NCI-H345 treated with DMSO at 0.1 percent for 48 hours (cell line): ENCODE data around the gene BABAM2.
"Not testable (repeated sequence)": the region's sequence is repeated elsewhere in the genome, so short reads cannot be mapped to it uniquely, and the experiment has no call there.

Experiments
- DNase-seq: peaks from one replicate; lab custom pipeline; 2025; ENCODE audit not compliant: unreplicated experiment; lab: John Stamatoyannopoulos, UW

Gene BABAM2

DNA sequence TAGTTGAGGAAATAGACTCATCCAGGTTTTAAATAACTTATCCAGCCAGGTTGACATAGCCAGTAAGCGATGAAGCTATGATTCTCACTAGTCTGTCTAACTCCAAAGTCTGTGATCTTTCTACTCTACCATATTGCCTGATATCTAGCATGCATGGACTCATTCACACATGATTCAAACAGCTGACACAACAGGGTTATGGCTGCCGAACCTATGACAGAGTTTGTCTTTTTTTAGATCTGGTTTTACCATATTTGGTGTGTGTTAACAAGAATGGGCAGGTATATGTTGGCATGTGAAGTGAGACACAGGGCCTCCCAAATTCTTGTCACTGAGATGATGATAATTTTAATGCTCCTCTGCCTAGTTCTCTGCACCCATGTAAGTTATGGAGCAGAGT lies 210.6 kb downstream of the BABAM2 start:
- no peak for DNase-seq

DNA sequence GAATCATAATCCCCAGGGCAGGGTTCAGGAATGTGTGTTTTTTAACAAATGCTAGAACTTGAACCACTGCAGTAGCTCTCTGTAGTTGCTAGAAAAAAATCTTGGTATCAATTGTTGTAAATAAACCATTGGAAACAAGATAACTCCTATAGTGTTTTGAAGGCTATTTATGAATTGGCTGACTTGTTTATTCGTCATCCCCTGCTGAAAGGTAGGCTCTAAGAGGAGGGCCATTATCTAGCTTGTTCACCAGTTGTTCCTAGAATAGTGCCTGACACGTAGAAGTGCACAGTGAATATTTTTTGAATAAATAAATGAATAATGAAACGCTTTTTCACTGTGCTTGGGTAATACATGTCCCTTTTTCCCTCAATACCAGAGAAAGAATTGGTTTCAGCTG lies 211.4 kb downstream of the BABAM2 start:
- no peak for DNase-seq

DNA sequence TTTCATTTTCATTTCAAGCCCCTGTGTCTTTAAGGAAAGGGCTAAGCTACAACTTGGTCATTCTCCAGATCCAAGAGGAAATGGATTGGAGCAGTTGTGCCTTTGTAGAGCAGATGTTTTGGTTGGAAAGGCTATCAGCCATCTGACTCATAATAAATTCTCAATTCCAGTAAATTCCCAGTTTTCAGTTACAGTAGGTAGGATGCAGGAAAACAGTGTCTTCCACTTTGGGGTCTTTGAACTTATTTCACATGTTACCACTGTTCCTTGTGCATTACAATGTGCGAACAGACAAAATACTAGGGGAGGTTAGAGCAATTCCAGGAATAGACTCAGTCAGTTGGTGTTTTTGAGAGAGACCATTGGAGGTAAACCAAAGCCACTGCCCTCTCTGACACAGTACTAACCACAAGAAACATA lies 211.9 kb downstream of the BABAM2 start:
- no peak for DNase-seq

DNA sequence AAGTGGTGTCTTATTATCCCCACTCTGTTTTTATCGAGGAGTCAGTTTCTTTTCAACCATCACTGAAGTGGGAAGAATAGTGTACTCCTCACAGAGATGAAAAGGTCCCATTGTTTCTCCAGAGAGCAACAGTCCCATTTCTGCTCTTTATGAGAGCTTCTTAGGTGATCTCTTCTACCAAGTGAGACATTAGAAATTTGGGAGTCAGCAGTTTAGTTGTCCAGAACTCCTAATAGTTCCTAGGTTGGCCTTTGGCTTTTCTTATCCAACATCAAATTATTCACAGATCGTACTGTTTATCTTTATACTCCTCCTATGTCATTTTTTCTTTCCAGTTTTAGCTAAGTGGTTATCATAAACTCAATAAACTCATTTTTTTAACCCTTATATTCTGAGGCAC lies 213.1 kb downstream of the BABAM2 start:
- no peak for DNase-seq

DNA sequence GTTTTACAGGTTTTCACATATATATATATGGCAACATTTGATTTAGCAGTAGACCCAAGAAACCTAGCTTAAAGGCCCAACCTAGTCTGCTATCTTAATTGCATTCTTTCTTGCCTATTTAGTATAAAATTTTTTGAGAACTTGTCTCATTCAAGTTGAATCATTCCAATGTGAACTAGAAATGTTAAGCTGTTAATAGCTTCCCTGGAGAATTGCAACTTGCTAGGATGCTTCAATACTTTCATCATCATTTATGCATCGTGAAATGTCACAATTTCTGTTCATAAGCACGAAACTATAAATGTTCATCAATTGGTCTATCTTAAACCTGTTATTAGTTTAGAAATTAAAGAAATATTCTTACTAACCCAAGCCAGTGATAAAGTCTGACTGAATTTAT lies 217.6 kb downstream of the BABAM2 start:
- no peak for DNase-seq

DNA sequence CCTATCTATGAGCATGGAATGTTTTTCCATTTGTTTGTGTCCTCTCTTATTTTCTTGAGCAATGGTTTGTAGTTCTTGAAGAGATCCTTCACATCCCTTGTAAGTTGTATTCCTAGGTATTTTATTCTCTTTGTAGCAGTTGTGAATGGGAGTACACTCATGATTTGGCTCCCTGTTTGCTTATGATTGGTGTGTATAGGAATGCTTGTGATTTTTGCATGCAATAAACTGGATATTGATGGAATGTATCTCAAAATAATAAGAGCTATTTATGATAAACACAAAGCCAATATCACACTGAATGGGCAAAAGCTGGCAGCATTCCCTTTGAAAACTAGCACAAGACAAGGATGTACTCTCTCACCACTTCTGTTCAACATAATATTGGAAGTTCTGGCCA lies 223.2 kb downstream of the BABAM2 start:
- not testable (repeated sequence) for DNase-seq

DNA sequence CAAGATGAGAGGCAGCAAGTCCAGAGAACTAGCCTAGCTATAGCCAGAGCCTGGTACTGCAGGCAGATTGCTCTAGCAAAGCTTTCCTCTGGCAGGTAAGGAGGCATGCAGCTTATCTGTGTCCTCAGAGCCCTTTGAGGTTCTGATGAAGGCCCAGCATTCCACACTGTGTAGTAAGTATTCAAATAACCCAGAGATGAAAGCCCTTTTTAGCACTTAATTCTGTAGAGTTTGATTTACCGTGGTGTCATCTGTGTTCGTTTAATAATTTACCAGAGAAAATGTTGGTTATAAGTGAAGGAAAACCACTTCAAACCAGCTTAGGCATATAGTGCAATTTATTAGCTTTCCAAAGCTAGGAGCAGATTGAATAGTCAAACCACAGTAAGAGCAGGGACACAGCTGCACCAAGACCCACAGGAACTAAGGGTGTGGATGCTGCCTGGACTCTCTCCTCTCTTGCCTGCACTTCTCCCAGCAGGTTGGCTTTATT lies 226.6 kb downstream of the BABAM2 start:
- DNase-seq, result no peak

DNA sequence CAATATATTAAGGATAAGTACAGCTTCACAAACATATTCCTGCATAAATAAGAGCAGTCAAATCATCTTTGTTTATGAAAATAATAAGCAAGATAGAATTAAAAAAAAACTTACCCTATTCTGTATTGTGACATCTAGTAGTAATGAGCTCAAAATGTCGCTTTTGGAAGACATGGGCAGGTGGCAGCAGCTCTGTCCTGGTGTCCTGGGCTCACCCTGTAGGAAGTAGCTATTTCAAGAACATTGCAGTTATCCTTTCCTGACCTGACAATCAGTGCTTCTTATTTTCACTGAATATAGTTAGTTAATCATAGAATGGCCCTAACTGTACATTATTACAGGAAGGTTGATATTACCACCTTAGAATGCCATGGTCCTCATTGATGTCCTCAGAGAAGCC lies 229.1 kb downstream of the BABAM2 start:
- DNase-seq, result no peak

DNA sequence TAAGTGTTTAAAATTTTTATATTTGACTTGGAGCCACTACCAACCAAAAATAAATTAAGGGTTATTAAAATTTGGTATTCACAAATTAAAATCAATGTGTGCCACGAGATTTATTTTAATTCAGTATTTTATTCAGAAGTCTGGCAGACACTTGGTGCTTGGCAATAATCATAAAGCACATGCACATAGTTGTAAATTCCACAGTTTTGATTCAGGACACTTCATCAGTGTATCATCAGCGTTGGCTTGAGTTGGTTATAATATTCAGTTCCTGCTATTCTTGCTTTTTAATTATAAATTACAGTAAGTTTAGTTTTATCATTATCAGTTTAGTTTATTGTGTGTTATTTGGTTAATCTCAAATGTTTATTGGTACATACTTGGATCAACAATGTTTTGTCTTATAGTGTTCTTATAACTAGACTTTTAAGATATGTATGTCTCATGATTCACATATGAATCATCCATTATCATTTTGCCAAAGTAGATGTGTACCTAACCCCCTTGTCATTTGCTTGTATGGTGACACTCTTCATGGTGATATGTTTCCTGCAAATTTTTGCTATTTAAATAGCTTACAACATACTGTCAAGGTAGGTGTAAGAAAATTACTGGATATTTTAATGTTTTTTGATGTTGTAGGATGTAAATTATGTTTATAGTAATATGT lies 237.9 kb downstream of the BABAM2 start:
- DNase-seq, result no peak

DNA sequence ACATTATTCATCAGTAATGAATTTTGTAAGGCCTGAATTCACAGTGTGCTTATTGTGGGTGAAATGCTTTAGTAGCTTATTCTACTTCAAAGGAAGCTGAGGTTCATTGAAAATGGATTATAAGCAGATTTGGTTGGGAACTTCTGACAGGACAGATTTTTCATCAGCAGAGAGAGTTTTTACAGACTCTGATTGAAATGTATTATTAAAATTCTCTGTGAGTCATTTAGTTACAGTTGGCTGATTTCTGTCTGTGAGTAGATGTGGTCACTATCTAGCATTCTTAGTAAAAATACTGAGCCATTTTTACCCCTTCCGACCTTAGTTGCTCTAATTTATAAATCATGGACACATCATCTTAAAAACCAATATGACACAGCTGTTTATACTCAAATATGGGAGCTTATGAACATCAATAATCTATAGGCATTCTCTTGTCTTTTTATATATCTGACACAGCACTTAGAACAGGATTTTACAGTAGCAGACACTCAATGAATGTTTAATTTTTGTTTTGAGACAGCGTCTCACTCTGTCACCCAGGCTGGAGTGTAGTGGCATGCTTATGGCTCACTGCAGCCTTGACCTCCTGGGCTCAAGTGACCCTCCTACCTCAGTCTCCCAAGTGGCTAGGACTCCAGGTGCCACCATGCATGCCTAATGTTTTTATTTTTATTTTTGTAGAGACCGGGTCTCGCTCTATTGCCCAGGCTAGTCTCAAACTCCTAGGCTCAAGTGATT lies 239.6 kb downstream of the BABAM2 start:
- DNase-seq, result no peak

DNA sequence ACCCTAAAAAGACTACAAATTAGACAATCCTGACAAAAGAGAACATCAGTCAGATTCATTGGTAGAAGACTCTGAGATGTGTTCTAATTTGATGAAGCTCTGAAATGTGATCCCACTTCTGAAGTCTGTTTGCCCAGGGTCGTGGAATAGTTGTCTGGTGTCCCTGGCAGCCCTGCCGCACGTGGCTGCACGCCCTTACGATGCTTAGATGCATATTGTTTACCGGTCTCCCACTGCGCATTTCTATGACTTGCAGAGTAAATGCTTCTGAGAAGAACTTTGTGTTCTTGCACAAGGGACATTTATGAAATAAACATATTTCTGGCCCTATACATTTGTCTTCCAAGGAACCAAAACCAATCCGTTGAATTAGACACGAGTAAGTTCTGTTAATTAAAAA lies 243.2 kb downstream of the BABAM2 start:
- DNase-seq, result no peak

DNA sequence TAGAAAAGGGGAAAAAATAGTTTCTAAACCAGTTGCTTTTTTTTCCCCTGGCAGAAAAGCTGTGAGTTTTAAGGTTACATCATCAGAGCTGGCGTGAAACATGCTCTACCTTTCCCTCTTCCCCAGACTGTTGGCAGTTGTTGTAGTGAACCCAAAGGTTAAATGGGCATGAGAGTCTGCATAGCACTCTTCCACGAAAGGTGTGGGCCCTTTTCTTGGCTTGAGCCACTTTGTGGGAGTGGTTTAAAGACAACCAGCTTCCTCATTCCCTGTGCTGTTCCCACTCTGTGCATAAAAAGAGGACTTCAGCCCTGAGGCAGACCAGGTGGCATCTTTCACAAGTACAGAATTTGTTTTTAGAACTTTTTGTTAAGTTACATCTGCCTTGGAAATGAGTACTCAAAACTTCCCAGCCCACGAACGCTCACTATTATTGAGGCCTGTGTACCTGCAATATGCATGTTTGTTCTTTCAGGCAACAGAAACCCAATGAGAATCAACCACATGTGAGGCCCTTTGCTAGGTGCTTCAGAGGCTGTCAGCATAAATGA lies 243.8 kb downstream of the BABAM2 start:
- DNase-seq, result no peak

DNA sequence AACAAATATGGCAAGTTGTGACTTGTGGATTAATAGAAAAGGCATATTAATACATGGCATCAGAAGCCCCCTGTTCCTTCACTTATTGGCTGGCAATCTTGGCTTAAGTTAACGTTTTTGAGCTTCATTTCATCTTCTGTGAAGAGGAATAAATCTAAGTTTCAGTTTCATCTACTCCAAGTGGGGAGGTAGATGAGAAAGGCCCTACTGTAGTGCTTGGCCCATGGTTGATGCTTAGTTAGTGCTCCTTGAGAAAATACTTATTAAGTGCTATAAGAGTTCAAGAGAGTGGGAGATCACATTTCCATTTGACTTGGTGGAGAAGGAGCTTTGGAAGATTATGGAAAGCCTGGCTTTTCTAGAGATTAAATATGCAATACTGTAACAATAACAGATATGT lies 244.3 kb downstream of the BABAM2 start:
- no peak for DNase-seq

DNA sequence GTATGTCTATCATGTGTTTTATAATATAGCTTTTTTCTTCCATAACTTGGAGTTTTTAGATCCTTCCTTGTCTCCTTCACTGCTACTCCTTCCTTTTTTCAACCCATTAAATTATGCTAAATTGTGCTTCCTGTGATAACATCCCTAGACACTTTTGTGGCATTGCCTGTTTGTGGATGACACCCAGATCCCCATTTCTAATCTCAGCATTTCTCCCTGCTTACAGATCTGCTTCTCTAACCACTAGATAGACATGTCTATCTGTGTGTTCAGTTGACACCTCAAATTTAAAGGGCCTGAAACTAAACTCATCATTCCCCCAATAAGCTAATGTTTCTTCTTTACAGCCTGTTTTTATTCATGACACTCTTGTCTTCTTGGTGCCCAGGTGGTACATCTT lies 244.8 kb downstream of the BABAM2 start:
- DNase-seq, result no peak

DNA sequence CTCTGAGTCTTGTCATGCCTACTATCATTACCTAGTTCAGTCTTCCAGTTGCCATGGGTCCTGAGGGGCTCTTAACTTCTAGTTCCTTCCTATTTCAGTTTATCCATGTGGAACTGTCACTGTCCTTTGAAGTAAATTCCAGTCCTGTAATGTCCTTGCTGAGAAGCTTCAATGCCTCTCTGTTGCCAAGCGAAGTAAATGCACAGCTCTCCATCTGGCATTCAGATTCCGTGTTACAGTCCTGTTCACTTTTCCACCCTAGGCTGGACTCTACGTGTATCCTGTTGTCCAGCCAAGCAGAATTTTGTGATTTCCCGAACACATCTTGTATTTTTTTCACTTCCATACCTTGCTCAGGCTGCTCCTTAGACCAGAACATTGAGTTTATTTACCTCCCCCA lies 245.3 kb downstream of the BABAM2 start:
- DNase-seq, result no peak

DNA sequence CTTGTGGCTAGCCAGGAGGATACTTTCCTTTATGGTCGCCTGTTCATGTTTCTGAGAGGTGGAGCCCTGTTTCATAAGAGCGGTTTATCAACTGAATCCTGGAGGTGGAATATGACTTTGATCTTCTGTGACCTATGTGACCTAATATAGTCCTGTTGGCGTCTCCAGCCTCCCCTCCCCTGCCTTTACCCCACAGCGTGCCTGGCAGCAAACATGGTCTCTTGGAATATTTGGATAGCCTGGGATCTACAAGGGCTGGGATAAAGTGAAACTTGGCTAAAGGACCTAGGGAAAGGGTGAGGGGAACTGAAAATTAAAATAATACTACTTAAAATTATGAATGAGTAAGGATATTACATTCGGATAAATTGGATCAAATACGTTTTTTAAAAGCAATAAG lies 246.0 kb downstream of the BABAM2 start:
- DNase-seq, result no peak

DNA sequence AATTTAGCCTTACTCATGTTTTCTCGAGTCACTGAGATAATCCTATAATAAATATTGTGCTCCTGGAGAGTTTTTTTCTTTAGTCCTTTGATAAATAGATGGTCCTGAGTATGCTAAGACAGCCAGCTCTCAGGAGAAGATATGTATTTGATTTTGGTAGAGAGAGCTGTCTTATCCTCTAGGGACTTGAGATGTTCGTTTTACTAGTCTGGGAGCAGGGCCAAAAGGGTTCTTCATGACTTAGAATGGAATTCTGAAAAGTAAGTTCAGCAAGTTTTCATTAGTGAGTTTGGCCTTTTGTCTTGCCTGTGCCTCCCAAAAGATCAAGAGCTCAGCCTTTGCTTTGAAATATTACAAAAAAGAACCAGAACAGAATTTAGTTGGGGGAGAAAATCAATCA lies 246.7 kb downstream of the BABAM2 start:
- DNase-seq, result no peak

DNA sequence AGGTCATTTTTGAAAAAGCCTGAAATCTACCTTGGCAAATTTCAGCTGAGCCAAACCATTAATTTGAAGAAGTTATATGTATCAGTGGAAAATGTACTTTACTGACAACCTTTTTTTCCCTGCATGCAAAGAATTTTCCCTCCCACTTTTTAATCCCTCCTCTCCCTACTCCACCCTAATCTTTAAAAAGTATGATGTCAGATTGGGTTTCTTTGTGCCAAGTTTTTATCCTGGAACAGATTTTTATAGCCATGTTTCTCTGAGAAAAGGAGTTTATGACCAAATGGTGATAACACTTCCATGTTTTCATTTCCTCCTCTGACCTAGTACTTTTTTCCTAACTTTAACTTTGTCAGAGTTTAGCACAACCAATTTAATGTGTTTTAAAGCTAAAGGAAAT lies 251.9 kb downstream of the BABAM2 start:
- DNase-seq, result no peak

DNA sequence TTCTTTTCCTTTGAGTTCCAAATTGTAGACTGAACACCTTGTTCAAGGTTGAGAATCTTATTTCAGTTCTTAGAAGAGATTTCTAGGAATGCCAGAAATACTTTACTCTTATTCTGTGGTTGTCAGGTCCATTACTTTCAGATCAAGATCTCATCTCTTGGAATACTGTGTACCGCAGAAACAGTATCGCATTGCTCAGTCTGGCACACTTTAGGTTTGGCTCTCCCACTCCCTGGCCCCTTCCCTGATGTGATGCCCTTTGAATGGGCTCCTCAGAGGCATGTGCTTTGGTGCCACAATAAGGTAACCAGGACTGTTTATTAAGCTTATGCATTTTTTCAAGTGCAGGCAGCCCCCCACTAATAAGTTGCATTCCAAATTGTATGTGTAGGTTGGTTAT lies 257.5 kb downstream of the BABAM2 start:
- DNase-seq, result no peak

DNA sequence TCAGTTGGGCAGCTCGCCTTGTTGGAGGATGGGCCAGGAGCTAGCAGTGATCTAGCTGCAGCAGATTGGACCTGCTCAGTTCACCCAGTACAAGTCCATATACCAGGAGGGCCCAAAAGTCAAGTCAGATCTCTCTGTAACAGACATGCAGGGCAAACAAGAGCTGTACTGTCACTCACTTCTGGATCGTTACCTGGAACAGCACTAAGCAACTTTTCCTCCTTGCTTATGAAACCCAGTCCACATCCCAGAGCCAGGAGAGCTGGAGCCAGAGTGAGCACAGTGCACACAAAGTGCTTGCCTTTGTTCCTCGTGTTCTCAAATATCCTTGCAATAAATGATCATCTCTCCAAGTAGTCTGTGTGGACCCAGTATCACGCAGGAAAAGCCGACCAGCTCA lies 258.0 kb downstream of the BABAM2 start:
- no peak for DNase-seq

DNA sequence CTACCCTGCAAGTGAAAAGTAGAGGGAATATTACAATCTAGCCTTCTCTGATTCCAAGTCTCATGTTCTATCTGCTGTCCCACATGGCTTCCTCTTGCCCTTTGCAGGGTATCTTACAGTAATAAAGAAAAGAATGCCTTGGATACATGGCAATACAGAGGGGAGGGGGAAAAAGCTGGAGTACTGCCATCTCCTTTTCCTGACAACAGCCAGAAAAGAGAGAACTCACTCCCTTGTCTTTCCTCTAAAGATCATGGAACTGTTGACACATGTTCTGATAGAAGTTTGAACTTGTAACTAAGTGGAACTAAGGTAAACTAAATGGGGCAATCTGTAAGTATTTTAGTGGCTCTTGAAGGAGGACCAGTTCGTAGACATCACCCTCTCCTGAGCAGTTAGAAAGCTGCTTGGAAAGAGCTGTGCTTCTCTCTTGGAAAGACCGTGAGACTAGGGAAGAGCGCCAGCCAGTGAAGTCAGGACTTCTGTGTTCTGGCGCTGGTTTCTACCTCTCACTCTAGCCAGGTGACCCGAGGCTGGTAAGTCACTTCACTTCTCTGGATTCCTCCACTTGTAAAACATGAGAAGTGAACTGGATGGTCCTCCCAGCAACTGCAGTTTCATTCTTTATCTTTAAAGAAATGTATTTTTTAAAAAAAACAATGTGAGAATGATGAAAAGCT lies 259.8 kb downstream of the BABAM2 start:
- no peak for DNase-seq

DNA sequence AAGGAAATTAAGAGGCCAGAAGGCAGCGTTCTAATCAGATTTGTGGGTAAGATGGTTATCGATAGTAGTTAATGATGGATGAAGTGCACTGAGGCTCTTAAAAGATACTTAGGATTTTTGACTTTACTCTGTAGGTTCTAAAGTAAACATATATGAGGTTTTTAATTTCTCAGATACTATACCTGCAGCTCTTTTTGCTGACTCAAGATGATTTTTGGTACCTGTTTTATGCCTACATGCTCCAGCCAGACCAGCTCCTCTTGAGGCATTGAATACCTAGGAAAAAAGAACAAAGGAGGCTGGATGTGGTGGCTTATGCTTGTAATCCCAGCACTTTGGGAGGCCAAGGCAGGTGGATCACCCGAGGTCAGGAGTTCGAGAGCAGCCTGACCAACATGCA lies 260.5 kb downstream of the BABAM2 start:
- DNase-seq, result no peak
